A549 treated with GW870086 at 1 μM for 4 hours (cell line): ENCODE results near the gene CCT7. TPM values are rescaled to one million over a fixed set of nuclear protein-coding genes. Genes with fewer than 3 reads are reported as not detected.

Experiments
- total RNA-seq: library from RNA; stranded (reverse); fragments of 200-300 nt; extraction: Qiagen RNA extraction; gene quantifications from 5 replicates; pipeline ENCODE4 v1.2.3, GENCODE V29; 2022; ENCODE audit warnings: low read depth

CCT7 gene
- total RNA-seq: 544 to 868 TPM (median 595 TPM) in 5 replicates

DNA sequence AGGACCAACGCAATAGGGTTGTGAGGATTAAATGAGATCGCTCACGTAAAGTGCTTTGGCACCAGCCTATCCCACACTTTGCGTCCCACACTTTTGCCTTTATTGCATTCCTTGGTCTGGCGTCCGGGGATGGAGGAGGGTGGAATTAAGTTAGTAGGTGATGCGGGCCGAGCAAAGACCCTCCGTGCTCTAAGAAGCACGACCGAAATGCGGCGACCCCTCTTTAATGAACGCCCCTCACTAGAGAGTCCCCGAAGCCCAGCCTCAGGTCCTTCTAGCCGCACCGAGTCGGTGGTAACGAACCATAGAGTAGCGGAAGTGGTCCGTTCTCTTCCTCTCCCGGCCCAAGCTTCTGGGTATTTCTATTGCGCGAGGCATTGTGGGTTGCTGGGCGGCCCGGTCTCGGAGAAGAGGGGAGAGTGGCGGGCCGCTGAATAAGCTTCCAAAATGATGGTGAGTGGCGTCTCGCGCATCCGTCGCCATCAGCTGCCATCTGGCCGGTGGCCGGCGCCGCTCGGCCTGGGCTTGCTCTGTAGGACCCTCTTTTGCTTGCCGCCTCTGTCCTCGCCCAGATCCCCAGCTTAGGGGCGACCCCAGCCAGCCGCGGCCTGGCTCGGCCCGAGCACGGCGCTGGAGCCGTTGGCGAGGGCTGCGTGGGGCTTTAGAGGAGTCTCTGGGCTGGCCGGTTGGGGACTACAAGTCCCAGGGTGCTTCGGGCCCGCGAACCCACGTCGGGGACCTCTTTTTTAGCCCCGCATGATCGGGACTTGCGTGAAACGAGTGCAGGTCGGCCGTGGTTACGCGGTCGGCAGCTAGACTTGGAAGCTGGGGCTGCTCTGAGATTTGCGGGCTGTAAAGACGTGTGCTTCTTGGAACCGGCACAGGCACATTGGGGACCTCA lies at the start of gene CCT7:
CCT7 (plus strand) TSS at position 377 of the 901 bp plus-strand sequence; CDS start at position 448, 71 bp downstream.

DNA sequence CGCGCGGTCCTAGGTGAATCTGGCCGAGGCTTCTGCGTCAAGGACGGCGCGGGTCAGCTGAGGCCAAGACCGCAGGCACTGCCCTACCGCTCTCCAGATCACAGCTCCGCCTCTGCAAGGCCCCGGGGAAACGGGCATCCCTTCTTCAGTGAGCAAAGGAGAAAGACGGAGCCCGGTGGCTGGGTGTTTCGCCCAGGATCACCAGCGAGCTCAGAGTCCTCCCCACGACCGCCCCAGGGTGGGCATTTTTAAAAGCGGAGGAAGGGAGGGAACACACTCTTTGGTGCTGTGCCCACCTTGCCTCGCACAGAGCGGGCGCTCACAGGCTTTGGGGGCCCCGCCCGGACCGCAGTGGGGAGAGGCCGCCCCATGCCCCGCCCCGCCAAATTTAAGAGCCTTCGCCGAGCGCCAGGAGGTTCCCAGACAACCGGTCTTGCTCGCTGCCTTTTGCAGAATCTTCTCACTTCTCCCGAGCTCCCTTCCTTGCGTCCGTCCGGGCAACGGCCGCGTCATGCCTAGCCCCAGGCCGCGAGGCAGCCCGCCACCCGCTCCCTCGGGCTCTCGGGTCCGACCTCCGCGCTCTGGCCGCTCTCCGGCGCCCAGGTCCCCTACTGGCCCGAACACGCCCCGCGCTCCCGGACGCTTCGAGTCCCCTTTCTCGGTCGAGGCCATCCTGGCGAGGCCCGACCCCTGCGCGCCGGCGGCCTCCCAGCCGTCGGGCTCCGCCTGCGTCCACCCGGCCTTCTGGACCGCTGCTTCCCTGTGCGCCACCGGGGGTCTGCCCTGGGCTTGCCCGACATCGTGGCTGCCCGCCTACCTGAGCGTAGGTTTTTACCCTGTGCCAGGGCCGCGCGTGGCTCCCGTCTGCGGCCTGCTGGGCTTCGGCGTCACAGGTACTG lies 31.7 kb upstream of the CCT7 start, which contains the start of gene NOTO:
NOTO (plus strand) TSS at position 419 of the 899 bp plus-strand sequence; CDS start at position 512, 93 bp downstream.

DNA sequence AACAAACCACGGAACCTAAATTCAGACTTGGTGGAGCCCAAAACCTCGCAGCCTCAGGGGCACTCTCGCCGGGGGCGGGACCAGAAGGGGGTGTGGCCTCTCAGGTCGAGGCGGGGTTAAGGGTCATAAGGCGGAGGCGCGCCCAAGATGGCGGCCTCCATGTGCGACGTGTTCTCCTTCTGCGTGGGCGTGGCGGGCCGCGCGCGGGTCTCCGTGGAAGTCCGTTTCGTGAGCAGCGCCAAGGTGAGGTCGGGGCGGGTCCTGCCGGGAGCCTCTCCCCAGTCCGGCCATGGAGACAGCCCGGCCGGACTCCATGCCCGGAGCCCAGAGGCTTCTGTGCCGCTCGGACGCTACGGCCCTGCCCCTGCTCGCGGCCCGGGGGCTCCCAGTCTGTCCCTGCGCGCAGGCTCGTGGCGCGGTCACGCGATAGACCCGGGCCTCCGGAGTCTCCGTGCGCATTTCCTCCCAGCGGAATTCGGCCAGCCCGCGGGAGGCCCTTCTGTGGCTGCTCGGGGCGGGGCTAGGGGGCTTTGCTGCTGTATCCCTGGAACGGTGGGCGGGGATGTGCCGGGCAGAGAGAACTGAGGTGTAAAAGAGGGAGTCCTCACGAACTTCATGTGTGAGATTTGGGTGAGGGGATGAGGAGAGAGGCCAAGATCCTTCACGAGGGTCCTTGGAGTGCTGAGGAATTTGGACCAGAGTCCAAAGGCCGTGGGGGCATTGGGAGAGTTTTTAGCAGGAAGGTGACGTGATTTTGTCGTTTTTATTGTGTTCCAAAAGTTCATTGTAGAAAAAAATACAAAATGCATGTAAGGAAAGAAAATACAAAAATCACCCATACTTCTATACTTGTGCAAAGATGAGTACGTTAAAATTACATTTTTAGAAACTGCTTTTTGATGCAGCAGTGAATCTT lies 19.7 kb upstream of the CCT7 start, which contains the start of gene SMYD5:
SMYD5 (plus strand) TSS at position 126 of the 916 bp plus-strand sequence; CDS start at position 148, 22 bp downstream.

DNA sequence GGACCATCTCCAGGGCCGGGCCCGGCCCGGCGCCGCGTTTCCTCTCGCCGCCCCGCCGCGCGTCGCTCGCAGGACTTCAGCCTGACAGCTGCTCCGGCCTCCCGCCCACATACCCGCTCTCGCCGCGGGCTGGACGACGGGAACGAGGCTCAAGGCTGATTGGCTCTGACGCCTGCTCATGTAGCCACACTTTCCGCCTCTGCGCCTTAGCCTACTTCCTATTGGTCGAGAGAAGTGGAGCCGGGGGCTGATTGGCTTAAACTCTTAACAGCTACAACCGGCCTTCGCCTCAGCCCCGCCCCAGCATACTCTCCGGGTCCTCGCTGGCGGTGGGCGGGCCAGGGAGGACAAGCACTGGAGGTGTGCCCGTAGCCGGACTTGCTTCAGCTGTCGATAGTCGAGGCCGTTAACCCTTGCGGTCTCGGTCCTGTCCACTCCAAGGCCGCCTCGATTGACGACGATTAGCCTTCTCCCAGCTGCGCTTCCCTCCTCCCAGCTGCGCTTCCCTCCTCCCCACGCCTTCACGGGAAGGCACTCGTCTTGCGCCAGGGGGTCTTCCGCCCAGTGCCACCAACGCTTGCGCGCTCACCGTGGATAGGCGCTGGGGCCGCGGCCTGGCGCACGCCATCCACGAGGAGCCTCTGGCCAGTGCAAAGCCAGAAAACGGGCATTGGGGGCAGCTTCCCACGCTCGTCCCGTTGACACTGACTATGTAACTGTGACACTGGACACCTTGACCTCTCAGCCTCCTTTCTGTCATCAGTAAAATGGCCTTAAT lies 765 bp upstream of the CCT7 start, which contains the start of gene PRADC1:
PRADC1 (minus strand) TSS at position 86 of the 778 bp plus-strand sequence; CDS start at position 7, 79 bp downstream.

DNA sequence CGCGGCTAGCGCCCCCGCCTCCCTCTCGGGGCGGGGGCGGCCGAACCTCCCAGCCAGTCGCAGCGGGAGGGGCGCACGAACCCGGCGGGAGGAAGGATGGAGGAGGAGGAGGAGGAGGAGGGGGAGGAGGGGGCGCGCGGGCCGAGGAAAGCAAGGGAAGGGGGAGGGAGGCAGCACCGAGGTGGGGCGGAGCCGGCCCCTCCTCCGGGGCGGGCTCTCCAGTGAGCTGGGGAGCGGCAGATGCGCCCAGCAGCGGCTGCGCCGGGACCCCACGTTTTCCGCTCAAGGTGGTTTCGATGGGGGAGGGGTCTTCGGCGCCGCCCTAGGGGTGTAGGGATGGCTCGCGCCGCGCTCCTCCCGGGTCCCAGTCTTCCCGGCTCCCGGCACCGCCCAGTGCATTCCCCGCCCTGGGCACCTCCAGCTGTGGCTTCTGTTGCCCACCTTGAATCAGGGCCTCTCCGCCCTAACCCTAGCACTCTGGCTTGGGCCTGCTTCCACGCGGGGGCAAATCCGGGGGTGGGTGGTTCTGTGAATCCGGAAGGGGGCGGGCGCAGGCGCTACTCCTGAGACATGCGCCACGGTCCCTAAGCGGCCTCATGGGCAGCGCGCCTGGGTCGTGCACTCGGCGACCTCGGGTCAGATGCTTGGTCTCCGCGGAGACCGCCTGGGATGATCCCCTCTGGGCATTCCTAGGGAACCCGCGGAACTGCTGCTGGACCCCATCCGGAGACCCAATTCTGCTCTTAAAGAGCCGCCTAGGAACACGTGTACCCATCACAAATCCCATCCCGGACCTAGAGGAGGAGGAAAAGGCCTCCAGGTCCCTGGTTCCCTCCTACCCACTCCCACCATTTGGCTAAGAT lies 50.4 kb downstream of the CCT7 start, which contains the start of gene FBXO41:
FBXO41 (minus strand) TSS at position 183 of the 863 bp plus-strand sequence. CDS start 14,848 bp downstream, outside the sequence.

DNA sequence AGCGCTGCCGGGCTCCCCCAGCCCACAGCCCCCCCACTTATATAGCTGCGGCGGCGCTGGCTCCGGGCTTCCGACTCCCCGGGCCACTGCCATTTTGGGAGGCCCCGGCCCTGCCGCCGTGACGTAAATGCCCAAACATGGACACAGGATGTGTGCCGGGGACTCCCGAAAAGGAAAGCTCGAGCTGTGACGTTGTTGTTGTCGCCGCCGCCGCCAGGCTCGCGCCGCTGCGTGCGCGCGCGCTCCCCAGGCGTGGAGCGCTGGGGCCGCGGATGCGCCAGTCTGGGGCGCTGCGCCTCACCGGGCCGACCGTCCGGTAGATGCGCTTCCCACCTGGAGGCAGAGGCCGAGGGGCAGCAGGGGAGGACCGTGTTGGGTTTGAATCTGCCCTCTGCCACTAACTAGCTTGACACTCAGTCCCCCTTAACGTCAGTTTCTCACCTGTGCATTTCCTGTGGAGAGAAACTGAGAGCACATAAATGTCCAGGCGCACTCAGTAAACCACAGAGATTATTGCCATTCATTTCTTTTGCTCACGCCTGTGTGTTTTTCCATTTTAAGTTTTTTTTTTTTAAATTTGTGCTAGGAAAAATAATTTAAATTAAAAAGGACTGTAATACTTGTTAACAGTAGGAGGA lies 59.5 kb downstream of the CCT7 start, which contains the start of gene EGR4:
EGR4 (minus strand) TSS at position 15 of the 638 bp plus-strand sequence. CDS start 231 bp downstream, outside the sequence.

Other genes starting within 250 kb of the CCT7 start
- gene SFXN5, start 162.6 kb upstream of the CCT7 start, total RNA-seq: 10.9 to 15.5 TPM (median 13.1 TPM) in 5 replicates
- gene RAB11FIP5, start 121.4 kb upstream of the CCT7 start, total RNA-seq: 32.5 to 35.9 TPM (median 34.1 TPM) in 5 replicates
- not detected in 5 replicates for gene NOTO, start 31.7 kb upstream of the CCT7 start, total RNA-seq
- 51.4 to 55.4 TPM (median 53.6 TPM) in 5 replicates for gene SMYD5, start 20.1 kb upstream of the CCT7 start, total RNA-seq
- 18.0 to 25.6 TPM (median 23.6 TPM) in 5 replicates for gene PRADC1, start 1.1 kb upstream of the CCT7 start, total RNA-seq
- 3.5 to 5.6 TPM (median 5.1 TPM) in 5 replicates for gene FBXO41, start 50.2 kb downstream of the CCT7 start, total RNA-seq
- 0.09 to 0.42 TPM (median 0.24 TPM) in 4 of 5 replicates, not detected in the other for gene EGR4, start 59.2 kb downstream of the CCT7 start, total RNA-seq
- 7.8 to 10.3 TPM (median 8.0 TPM) in 5 replicates for gene ALMS1, start 151.5 kb downstream of the CCT7 start, total RNA-seq